Sigmoid colon (tissue), 4 donors: ENCODE results near the gene ING3.

Experiments used
- EP300 ChIP-seq, 4 donors: sonication (generic); formaldehyde crosslinking; IDR thresholded peaks; one replicate each; pipeline ENCODE4 v1.6.1; 2017; ENCODE audit warnings: antibody characterized with exemption in 4 of 4
- POLR2A ChIP-seq, 2 donors: fragments of 450-650 bp; IDR thresholded peaks; one replicate each; pipeline ENCODE4 v1.6.1; 2016; ENCODE audit warnings: antibody characterized with exemption in 2 of 2, mild to moderate bottlenecking in 2 of 2, moderate library complexity in 2 of 2
- POLR2AphosphoS5 ChIP-seq, 4 donors: sonication (generic); formaldehyde crosslinking; IDR thresholded peaks; one replicate each; pipeline ENCODE4 v1.6.1; 2017; ENCODE audit warnings: antibody characterized with exemption in 4 of 4
- TF ChIP-seq, protein P1 (sequence below), 4 experiments: fragments of 450-650 bp in 3 of 4; fragments of 200-600 bp in 1 of 4; IDR thresholded peaks; one replicate each; pipeline ENCODE4 v1.5.1; 2016 to 2019; ENCODE audit warnings: antibody characterized with exemption in 4 of 4, mild to moderate bottlenecking in 3 of 4, moderate library complexity in 2 of 4

DNA sequence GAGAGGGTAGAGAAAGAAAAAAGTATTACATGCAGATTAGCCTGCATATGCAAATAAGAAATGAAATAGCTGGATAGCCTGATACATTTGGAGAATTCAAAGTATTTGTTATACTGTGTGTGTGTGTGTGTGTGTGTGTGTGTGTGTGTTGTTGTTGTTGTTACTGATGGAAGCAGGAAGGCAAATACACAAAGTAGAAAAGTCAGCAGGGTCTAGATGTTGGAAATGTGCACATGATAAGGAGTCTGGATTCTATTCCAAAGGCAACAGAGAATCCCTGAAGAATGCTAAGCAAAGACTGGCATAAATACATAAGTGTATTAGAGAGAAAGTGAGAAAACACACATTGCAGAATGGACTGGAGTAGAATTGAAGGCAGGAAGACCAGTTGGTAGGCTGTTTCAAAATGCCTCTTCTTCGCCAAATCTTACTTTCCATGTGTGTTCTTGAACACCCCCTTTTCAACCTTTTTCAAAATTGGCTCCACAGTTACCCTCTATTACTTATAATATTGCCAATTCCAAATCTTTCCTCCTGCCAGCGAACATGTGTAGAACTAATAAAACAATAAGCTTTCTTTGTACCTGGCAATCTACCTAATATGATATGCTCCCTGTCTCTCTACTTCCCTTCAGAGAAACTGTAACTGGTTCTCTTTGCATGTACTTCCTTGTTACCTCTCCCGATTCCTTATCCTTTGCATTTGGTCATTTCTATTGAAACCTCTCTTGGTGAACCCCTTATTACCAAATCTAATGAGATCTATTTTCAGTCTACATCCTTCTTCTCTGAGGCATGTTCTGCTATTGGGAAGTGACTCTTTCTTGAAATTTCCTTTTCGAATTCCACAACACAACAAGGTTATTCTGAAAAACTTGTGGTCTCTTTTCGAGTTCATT, 44.2 kb downstream of the ING3 start:
- TF ChIP-seq POLR2A (IDR thresholded peaks at IDR 0.05) (no peak), POLR2AphosphoS5 (IDR thresholded peaks at IDR 0.05) (no peak), EP300 (IDR thresholded peaks at IDR 0.05) (no peak)
- TF ChIP-seq, protein P1, sequence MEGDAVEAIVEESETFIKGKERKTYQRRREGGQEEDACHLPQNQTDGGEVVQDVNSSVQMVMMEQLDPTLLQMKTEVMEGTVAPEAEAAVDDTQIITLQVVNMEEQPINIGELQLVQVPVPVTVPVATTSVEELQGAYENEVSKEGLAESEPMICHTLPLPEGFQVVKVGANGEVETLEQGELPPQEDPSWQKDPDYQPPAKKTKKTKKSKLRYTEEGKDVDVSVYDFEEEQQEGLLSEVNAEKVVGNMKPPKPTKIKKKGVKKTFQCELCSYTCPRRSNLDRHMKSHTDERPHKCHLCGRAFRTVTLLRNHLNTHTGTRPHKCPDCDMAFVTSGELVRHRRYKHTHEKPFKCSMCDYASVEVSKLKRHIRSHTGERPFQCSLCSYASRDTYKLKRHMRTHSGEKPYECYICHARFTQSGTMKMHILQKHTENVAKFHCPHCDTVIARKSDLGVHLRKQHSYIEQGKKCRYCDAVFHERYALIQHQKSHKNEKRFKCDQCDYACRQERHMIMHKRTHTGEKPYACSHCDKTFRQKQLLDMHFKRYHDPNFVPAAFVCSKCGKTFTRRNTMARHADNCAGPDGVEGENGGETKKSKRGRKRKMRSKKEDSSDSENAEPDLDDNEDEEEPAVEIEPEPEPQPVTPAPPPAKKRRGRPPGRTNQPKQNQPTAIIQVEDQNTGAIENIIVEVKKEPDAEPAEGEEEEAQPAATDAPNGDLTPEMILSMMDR (IDR thresholded peaks at IDR 0.05), result no peak
